GM12874 (cell line): ENCODE data around the gene PCA3.

ENCODE experiments used
- CTCF ChIP-seq: IDR thresholded peaks from 2 replicates; pipeline ENCODE4 v1.5.1; 2011; ENCODE audit warnings: low read depth, mild to moderate bottlenecking, control low read depth, low read length, moderate library complexity; ENCODE audit not compliant: insufficient read depth

PCA3 gene

GRCh38 chr9:76756941-76757673 lies 7.1 kb upstream of the PCA3 start:
- TF ChIP-seq CTCF: no peak

- no peak for TF ChIP-seq CTCF
Measured at GRCh38 chr9:76758476-76758875, 5.8 kb upstream of the PCA3 start.

GRCh38 chr9:76759732-76760131 lies 4.5 kb upstream of the PCA3 start:
- TF ChIP-seq CTCF: no peak

- TF ChIP-seq CTCF: no peak
Measured at GRCh38 chr9:76761448-76761847, 2.8 kb upstream of the PCA3 start.

- TF ChIP-seq CTCF: no peak
Measured at GRCh38 chr9:76766126-76766525, 1.9 kb downstream of the PCA3 start.

- TF ChIP-seq CTCF: no peak
Measured at GRCh38 chr9:76772686-76773445, 8.6 kb downstream of the PCA3 start.

- TF ChIP-seq CTCF: no peak
Measured at GRCh38 chr9:76784881-76785280, 20.6 kb downstream of the PCA3 start.
